PFSK-1 (cell line): Measurements from ENCODE around the gene UVSSA.

ENCODE experiments used
- FOXP2 ChIP-seq: optimal IDR thresholded peaks from 2 replicates; pipeline ENCODE3; 2011; ENCODE audit warnings: borderline replicate concordance, control low read depth, inconsistent platforms; ENCODE audit not compliant: insufficient read depth; ENCODE audit errors: extremely low read length, extremely low read depth
- POLR2AphosphoS5 ChIP-seq: IDR thresholded peaks from 2 replicates; pipeline ENCODE4 v1.6.1; 2012; ENCODE audit warnings: low read depth, mild to moderate bottlenecking, control low read depth, low read length, moderate library complexity
- REST ChIP-seq, 2 experiments: IDR thresholded peaks; 2 replicates each; pipeline versions ENCODE4 v1.6.1 to v1.8.0; 2011 to 2012; ENCODE audit warnings: low read depth in 2 of 2, low read length in 2 of 2, control low read depth in 1 of 2, inconsistent platforms in 1 of 2, mild to moderate bottlenecking in 1 of 2, moderate library complexity in 1 of 2; ENCODE audit not compliant: insufficient read depth in 1 of 2
- SIN3A ChIP-seq: IDR thresholded peaks from 2 replicates; pipeline ENCODE4 v1.6.1; 2012; ENCODE audit warnings: mild to moderate bottlenecking, low read length, moderate library complexity, borderline replicate concordance; ENCODE audit not compliant: insufficient read depth
- TAF1 ChIP-seq: IDR thresholded peaks from 2 replicates; pipeline ENCODE4 v1.6.1; 2012; ENCODE audit warnings: low read length, control low read depth, borderline replicate concordance; ENCODE audit not compliant: insufficient read depth

Gene UVSSA

GRCh38 chr4:1396806-1397455 lies 49.9 kb downstream of the UVSSA start:
- no peak for TF ChIP-seq POLR2AphosphoS5
- TF ChIP-seq REST (IDR thresholded peaks at IDR 0.05; ENCODE audit: insufficient read depth in 1 of 2, low read depth in 2 of 2, low read length in 2 of 2) = no peak
- no peak for TF ChIP-seq FOXP2
- TF ChIP-seq SIN3A = no peak
- no peak for TF ChIP-seq TAF1

DNA sequence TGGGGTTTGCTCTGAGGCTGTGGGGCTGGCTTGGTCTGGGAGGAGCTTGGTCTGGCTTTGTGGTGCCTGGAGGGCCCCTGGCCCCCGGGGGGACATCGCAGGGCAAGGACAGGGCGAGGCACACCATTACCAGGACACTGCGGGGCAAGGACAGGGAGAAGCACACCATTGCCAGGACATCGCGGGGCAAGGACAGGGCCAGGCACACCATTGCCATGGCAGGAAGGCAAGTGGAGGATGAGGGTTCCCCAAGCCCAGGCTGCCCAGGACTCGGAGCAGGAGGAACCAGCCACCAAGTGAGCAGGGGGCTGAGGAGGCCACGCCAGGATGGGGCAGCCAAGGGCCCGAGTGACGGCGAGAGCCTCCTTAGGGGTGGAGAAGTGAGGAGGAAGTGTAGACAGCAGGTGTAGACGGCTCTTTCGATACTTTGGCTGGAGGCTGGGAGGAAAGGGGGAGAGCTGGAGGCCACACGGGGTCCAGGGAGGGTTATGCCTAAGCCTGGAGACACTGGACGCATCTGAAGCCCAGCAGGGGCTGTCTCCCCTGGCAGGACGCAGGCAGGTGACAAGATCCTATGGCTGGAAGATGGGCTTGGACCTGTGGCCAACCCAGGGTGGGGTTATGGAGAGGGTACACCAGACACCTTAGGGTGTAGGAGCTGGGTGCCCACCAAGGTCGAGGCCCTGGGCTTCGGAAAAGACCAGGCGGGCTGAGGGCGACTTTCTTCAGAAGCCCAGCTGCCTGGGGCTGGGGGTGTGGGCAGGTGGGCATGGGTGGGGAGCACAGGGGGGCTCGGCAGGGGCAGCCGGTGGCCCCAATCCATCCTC lies 51.9 kb downstream of the UVSSA start:
- TF ChIP-seq TAF1 (no peak), SIN3A (no peak), REST (IDR thresholded peaks at IDR 0.05; ENCODE audit: insufficient read depth in 1 of 2, low read depth in 2 of 2, low read length in 2 of 2) (no peak), POLR2AphosphoS5 (no peak), FOXP2 (no peak)

GRCh38 chr4:1399508-1400190 lies 52.6 kb downstream of the UVSSA start:
- TF ChIP-seq FOXP2 = no peak
- TF ChIP-seq SIN3A = no peak
- no peak for TF ChIP-seq TAF1
- no peak for TF ChIP-seq POLR2AphosphoS5

- TF ChIP-seq SIN3A (no peak), REST (IDR thresholded peaks at IDR 0.05; ENCODE audit: insufficient read depth in 1 of 2, low read depth in 2 of 2, low read length in 2 of 2) (no peak), TAF1 (no peak), FOXP2 (no peak), POLR2AphosphoS5 (no peak)
Observed at GRCh38 chr4:1400191-1400805, 53.3 kb downstream of the UVSSA start.

- no peak for TF ChIP-seq TAF1
- no peak for TF ChIP-seq POLR2AphosphoS5
- TF ChIP-seq REST (IDR thresholded peaks at IDR 0.05; ENCODE audit: insufficient read depth in 1 of 2, low read depth in 2 of 2, low read length in 2 of 2) = no peak
- no peak for TF ChIP-seq SIN3A
- no peak for TF ChIP-seq FOXP2
Observed at GRCh38 chr4:1400831-1401408, 53.9 kb downstream of the UVSSA start.
